ENCODE data around the gene EML4. TPM values are rescaled to one million over a fixed set of nuclear protein-coding genes. Genes with fewer than 3 reads are reported as not detected.
"Not testable (repeated sequence)": the region's sequence is repeated elsewhere in the genome, so short reads cannot be mapped to it uniquely, and the experiment has no call there.

EML4 gene
- total RNA-seq, 1 donor from 2014 or later, result 117 TPM

- Mint-ChIP-seq H3K4me3 (no peak overlapping the region), H3K27ac (no peak overlapping the region), H3K27me3 (no peaks in the 10 kb centered on the region), H3K36me3 (peaks cover 38% of the 10 kb centered on the region), H3K9me3 (no peaks in the 10 kb centered on the region), H3K4me1 (ENCODE audit: unreplicated experiment) (no peaks in the 10 kb centered on the region)
- DNase-seq (ENCODE audit: extremely low spot score, unreplicated experiment), result no peak
- TF ChIP-seq, protein P1, sequence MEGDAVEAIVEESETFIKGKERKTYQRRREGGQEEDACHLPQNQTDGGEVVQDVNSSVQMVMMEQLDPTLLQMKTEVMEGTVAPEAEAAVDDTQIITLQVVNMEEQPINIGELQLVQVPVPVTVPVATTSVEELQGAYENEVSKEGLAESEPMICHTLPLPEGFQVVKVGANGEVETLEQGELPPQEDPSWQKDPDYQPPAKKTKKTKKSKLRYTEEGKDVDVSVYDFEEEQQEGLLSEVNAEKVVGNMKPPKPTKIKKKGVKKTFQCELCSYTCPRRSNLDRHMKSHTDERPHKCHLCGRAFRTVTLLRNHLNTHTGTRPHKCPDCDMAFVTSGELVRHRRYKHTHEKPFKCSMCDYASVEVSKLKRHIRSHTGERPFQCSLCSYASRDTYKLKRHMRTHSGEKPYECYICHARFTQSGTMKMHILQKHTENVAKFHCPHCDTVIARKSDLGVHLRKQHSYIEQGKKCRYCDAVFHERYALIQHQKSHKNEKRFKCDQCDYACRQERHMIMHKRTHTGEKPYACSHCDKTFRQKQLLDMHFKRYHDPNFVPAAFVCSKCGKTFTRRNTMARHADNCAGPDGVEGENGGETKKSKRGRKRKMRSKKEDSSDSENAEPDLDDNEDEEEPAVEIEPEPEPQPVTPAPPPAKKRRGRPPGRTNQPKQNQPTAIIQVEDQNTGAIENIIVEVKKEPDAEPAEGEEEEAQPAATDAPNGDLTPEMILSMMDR (conservative IDR thresholded peaks at IDR 0.05), result no peak
Measured at GRCh38 chr2:42332575-42332974, 163.4 kb downstream of the EML4 start.

GRCh38 chr2:42333579-42333978, 164.4 kb downstream of the EML4 start:
- DNase-seq (ENCODE audit: extremely low spot score, unreplicated experiment), result no peak
- H3K9me3 Mint-ChIP-seq, result no peaks in the 10 kb centered on the region
- H3K36me3 Mint-ChIP-seq, result peaks cover 45% of the 10 kb centered on the region
- H3K4me3 Mint-ChIP-seq, result no peak overlapping the region
- TF ChIP-seq, protein P1 (conservative IDR thresholded peaks at IDR 0.05), result no peak
- no peaks in the 10 kb centered on the region for H3K4me1 Mint-ChIP-seq (ENCODE audit: unreplicated experiment)
- H3K27me3 Mint-ChIP-seq, result no peaks in the 10 kb centered on the region
- H3K27ac Mint-ChIP-seq, result no peak overlapping the region

GRCh38 chr2:42334220-42334619, 165.1 kb downstream of the EML4 start:
- Mint-ChIP-seq H3K9me3 (no peaks in the 10 kb centered on the region), H3K4me1 (ENCODE audit: unreplicated experiment) (no peaks in the 10 kb centered on the region), H3K36me3 (peaks cover 47% of the 10 kb centered on the region), H3K27me3 (no peaks in the 10 kb centered on the region), H3K4me3 (no peak overlapping the region), H3K27ac (no peak overlapping the region)
- TF ChIP-seq, protein P1 (conservative IDR thresholded peaks at IDR 0.05), result no peak
- DNase-seq (ENCODE audit: extremely low spot score, unreplicated experiment), result no peak

DNA sequence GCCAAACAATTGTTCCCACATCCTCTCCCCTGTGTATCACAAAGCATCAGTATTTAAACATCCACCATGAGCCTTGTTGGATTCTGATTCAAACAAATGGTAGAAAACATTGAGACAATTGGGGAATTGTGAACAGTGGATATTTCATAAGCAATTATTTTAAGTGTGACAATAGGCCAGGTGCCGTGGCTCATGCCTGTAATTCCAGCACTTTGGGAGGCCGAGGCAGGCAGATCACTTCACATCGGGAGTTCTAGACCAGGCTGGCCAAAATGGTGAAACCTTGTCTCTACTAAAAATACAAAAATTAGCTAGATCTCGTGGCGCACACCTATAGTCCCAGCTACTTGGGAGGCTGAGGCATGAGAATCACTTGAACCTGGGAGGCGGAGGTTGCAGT, 165.7 kb downstream of the EML4 start:
- peaks cover 50% of the 10 kb centered on the region for H3K36me3 Mint-ChIP-seq
- not testable (repeated sequence) for H3K9me3 Mint-ChIP-seq; DNase-seq (ENCODE audit: extremely low spot score, unreplicated experiment)

DNA sequence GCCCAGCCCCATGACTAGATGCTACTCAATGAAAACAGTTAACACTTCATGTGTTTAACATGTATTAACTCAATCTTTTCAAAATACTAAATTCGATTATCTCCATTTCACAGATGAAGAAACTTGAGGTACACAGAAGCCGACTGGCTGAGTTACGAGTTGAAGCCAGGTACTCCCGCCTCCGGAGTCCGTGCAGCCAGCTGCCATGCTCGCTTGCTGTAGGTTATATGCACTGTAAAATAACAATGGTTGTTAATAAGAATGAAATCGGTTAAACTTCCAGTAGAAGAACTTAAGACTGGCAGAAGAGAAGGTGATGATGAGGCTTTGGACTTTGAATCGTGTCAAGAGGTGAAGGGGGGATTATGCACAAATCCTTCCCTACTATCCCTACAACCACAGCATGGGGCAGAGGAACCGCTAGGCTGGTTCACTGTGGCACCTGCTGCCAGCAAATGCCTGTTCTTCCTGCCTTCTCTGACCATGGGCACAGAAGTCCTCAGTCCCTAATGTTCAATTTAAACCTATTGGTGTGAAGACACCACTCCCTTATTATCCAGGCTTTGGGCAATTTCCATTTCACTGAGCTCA, 166.5 kb downstream of the EML4 start:
- Mint-ChIP-seq H3K9me3 (no peaks in the 10 kb centered on the region), H3K27me3 (no peaks in the 10 kb centered on the region), H3K27ac (no peak overlapping the region), H3K36me3 (peaks cover 58% of the 10 kb centered on the region), H3K4me3 (no peak overlapping the region), H3K4me1 (ENCODE audit: unreplicated experiment) (peaks cover 10% of the 10 kb centered on the region)
- DNase-seq (ENCODE audit: extremely low spot score, unreplicated experiment), result no peak
- TF ChIP-seq, protein P1 (conservative IDR thresholded peaks at IDR 0.05), result no peak

More for the DNA sequence above, 165.7 kb downstream of the EML4 start:
- not testable (repeated sequence) for H3K27me3 Mint-ChIP-seq; H3K4me3 Mint-ChIP-seq; H3K4me1 Mint-ChIP-seq (ENCODE audit: unreplicated experiment); H3K27ac Mint-ChIP-seq

DNA sequence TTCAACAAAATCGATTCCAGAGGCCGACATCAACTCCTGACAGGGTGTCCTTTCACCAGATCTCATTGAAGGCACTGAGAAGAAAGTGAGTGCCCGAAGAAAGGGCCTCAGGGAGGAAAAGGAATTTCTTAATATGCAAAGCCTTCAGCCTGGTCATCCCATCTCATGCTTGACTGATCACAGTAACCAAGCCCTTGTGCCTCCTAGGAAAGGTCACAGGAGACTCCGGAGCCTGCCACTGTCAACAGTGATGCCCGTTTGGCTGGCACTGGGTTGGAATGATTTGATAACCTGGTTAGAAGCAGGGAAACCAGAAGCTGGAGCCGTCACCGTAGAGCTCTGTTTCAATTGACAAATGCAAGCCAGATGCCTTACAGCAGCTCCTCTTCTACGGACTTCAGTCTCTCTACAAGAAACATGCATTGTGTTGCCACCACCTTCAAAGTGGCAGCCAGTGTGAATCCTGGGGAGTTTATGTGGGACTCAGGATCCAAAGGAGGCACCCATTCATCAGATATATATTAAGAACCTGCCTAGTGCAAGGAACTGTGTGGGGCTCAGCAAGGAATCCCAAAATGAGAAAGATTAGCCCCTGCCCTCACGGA, 167.3 kb downstream of the EML4 start:
- H3K27me3 Mint-ChIP-seq, result no peaks in the 10 kb centered on the region
- H3K4me1 Mint-ChIP-seq (ENCODE audit: unreplicated experiment), result peaks cover 14% of the 10 kb centered on the region
- no peaks in the 10 kb centered on the region for H3K9me3 Mint-ChIP-seq
- TF ChIP-seq, protein P1 (conservative IDR thresholded peaks at IDR 0.05), result no peak
- no peak overlapping the region for H3K4me3 Mint-ChIP-seq
- no peak overlapping the region for H3K27ac Mint-ChIP-seq
- DNase-seq (ENCODE audit: extremely low spot score, unreplicated experiment), result no peak
- H3K36me3 Mint-ChIP-seq, result peaks cover 58% of the 10 kb centered on the region

Data from type B pancreatic cell (in vitro differentiated cells).